HPDE6-E6E7 (cell line): Measurements from ENCODE around the gene FOXL1.

Source experiments
- DNase-seq: peaks from one replicate; pipeline ENCODE4 v3.0.0; 2011; ENCODE audit warnings: missing footprints; ENCODE audit errors: extremely low spot score

The FOXL1 gene

DNA sequence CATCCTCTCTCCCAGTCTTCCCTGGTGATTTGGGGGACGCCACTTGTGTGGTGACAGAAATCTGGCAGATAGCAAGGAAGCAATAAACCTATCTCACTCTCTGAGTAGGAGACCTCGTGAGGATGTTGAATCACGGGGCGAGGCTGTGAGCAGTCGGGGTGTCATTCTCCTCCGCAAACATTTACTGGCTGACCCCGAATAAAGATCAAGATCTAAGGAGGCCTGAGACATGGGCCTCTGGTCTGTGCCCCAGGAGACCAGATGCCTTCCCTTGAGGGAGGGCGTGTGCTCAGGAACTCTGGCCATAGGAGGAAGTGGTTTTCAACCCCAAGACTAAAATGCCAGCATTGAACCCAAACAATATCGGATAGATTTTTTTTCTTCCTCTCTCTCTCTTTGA lies 53.1 kb downstream of the FOXL1 start:
- peak; percentile 43 for DNase-seq
